BLaER1 (cell line): ENCODE measurements around the gene DST.
"Not testable (repeated sequence)": the region's sequence is repeated elsewhere in the genome, so short reads cannot be mapped to it uniquely, and the experiment has no call there.

Source experiments
- H3K27ac ChIP-seq: shearing (Covaris generic); formaldehyde crosslinking; 2 replicates; pipeline ENCODE4 v1.8.1; 2022
- H3K27me3 ChIP-seq: shearing (Covaris generic); formaldehyde crosslinking; 2 replicates; pipeline ENCODE4 v1.8.1; 2022
- H3K36me3 ChIP-seq: shearing (Covaris generic); formaldehyde crosslinking; 2 replicates; pipeline ENCODE4 v1.8.1; 2022
- H3K4me1 ChIP-seq: shearing (Covaris generic); formaldehyde crosslinking; 2 replicates; pipeline ENCODE4 v1.8.1; 2022
- H3K4me2 ChIP-seq: shearing (Covaris generic); formaldehyde crosslinking; 2 replicates; pipeline ENCODE4 v1.8.1; 2022
- H3K4me3 ChIP-seq: shearing (Covaris generic); formaldehyde crosslinking; 2 replicates; pipeline ENCODE4 v1.8.1; 2022
- H3K9ac ChIP-seq: shearing (Covaris generic); formaldehyde crosslinking; 2 replicates; pipeline ENCODE4 v1.8.1; 2022
- H3K9me3 ChIP-seq: shearing (Covaris generic); formaldehyde crosslinking; 2 replicates; pipeline ENCODE4 v1.8.1; 2022
- H4K20me1 ChIP-seq: shearing (Covaris generic); formaldehyde crosslinking; 2 replicates; pipeline ENCODE4 v1.8.1; 2022
- Cebpa-rat ChIP-seq: shearing (Covaris generic); IDR thresholded peaks from 2 replicates; pipeline ENCODE4 v1.8.1; 2022

The DST gene

DNA sequence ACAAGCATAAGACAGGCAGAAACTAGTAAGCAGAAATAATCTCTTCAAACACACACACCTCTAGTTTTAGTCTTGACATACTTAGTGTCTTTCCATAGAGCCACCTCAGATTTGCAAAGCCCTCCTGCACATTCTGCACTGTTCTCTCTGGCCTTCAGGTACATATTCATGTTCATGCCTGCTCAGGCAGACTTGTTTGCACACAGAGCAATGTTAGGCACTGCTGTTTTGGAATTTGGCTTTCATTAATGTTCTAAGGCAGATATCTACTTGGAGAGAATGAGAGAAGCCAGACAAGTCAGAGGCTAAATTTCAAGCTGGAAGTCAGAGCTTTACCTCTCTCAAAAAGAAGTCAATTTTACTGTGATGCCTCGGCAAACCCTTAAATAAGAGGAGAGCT is 21.3 kb upstream of the DST start:
- Histone ChIP-seq H4K20me1 (no peaks in the 10 kb centered on the region), H3K4me1 (peaks cover 19% of the 10 kb centered on the region), H3K9me3 (no peaks in the 10 kb centered on the region), H3K4me3 (no peak overlapping the region), H3K27ac (no peak overlapping the region), H3K27me3 (no peaks in the 10 kb centered on the region), H3K4me2 (no peak overlapping the region), H3K36me3 (no peaks in the 10 kb centered on the region), H3K9ac (no peak overlapping the region)
- no peak for TF ChIP-seq Cebpa-rat

DNA sequence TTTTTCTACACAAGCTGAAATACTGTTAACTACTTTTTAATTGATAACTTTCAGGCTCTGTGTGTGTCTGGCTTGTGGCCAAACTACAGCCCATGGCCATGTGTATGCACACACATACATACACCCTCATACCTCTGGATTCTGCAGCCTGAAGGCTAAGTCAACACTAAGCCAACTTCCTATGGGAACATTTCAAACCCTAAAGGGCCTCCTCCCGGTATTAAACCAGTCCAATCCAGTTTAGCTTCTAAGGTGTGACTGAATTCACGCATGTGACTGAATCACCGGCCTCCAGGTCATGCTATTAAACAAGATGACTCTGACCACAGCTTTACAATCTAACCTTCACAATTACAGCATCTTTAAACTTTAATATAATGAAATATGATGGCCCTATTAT is 20.7 kb upstream of the DST start:
- H4K20me1 ChIP-seq = no peaks in the 10 kb centered on the region
- TF ChIP-seq Cebpa-rat = no peak
- no peak overlapping the region for H3K27ac ChIP-seq
- H3K27me3 ChIP-seq = no peaks in the 10 kb centered on the region
- peaks cover 24% of the 10 kb centered on the region for H3K4me1 ChIP-seq
- no peaks in the 10 kb centered on the region for H3K36me3 ChIP-seq
- no peak overlapping the region for H3K4me3 ChIP-seq
- H3K9me3 ChIP-seq = no peaks in the 10 kb centered on the region
- H3K9ac ChIP-seq = no peak overlapping the region
- no peak overlapping the region for H3K4me2 ChIP-seq

DNA sequence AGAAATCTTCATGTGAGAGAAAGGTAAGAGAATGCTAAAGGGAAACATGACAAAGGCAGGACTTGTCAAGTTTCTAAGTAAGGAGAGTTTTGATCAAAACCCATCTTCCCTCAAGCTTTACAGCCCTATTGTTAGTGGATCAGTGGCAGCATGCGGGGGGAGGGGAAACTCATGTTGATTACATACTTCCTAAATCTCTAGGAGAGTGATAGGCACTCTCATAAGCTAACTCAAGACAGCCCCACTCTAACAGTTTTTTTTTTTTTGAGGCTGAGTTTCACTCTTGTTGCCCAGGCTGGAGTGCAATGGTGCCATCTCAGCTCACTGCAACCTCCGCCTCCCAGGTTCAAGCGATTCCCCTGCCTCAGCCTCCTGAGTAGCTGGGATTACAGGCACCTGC is 18.6 kb upstream of the DST start:
- H3K27me3 ChIP-seq, H3K4me2 ChIP-seq, H4K20me1 ChIP-seq, H3K36me3 ChIP-seq, H3K9ac ChIP-seq, H3K9me3 ChIP-seq, H3K27ac ChIP-seq, H3K4me3 ChIP-seq: not testable (repeated sequence)
- H3K4me1 ChIP-seq = peaks cover 42% of the 10 kb centered on the region

DNA sequence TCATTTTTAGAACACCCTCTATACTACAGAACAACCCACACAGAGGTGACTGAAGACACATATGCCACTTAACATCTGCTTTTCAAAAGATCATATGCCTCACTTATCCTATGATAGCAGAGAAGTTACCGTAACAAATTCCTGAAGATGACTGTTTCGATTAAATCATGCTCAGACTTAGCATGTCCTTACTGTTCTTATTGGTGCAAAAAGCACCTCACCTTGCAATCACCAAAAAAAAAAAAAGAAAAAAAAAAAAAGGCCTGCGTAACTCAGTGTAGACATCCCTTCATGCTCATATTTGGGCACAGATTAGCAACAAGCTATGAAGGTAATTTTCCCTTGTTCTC is 17.7 kb upstream of the DST start:
- Histone ChIP-seq H3K36me3 (no peaks in the 10 kb centered on the region), H3K4me3 (no peak overlapping the region), H3K27ac (no peak overlapping the region), H3K9ac (no peak overlapping the region), H3K4me1 (peaks cover 42% of the 10 kb centered on the region), H4K20me1 (no peaks in the 10 kb centered on the region), H3K4me2 (0 out of 2 replicates have a peak overlapping the region, but pooled peaks have one; percentile 51), H3K9me3 (no peaks in the 10 kb centered on the region), H3K27me3 (no peaks in the 10 kb centered on the region)
- no peak for TF ChIP-seq Cebpa-rat

DNA sequence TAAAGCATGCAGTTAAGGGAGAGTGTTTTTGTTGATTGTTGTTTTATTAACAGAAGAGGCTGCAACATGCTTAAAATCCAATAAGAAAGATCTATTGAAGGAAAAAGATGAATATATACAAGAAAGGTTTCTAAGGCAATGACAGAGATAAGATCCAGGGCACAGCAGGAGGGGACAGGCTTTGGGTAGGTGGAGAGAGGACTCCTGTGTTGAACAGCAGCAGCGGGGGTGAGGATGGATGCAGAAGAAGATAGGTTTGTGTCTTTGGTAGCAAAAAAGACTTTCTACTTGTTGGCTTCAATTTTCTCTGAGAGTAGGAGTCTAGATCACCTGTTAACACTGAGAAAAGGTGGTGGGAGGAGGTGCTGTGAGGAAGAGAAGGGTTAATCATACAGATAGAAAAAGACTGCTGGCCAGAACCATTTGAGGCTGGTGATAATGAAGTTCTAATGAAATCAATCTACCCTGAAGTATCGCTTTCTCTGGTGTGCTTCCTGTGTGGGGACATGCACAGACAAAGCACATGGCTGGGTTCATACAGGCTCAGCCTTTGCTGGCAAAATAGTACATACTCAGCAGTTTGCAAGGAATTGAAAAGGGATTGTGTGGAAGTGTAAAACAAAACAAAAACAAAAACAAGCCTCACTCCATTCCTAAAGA is 17.2 kb upstream of the DST start:
- no peak overlapping the region for H3K4me3 ChIP-seq
- H3K9ac ChIP-seq = no peak overlapping the region
- H3K4me1 ChIP-seq = peaks cover 42% of the 10 kb centered on the region
- no peaks in the 10 kb centered on the region for H3K36me3 ChIP-seq
- H3K9me3 ChIP-seq = no peaks in the 10 kb centered on the region
- no peaks in the 10 kb centered on the region for H3K27me3 ChIP-seq
- no peak overlapping the region for H3K27ac ChIP-seq
- no peaks in the 10 kb centered on the region for H4K20me1 ChIP-seq
- TF ChIP-seq Cebpa-rat = no peak
- peak overlapping the region; percentile 51 for H3K4me2 ChIP-seq

DNA sequence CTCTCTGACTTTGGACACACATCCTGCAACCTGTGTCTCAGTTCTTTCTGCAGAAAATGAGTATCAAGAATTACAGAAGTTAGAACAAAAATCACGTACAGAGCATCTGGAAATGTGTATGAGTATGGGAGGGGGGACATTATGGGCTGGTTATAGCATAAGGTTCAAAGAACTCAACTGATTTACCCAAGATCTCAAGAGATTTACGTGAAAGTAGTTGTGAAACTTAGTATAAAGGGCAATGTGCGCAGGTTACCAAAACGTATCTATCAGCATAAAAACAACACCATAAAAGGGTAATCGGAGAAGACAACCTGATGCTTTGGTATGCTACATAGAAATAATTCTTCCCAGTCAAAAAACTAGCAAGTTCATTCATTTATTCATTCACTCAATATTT is 15.6 kb upstream of the DST start:
- no peak for TF ChIP-seq Cebpa-rat

DNA sequence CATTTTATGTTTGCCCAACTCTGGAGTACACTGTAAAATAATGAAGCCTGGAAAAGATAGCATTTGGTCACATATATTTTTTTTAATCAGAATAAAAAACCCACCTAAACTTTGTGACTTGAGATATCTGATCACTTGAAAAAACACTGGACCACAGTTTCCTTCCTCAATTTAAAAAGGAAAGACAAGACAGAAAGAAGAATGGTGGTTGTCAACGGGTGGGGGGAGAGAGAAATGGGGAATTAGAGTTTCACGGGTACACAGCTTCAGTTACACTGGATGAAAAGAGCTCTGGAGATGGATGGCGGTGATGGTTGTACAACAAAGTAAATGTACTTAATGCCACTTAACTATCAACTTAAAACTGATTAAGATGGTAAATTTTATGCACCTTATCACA is 14.7 kb upstream of the DST start:
- H3K27ac ChIP-seq = no peak overlapping the region
- H3K4me2 ChIP-seq = peak overlapping the region; percentile 59
- H3K4me1 ChIP-seq = peaks cover 42% of the 10 kb centered on the region

More for the DNA sequence above, 15.6 kb upstream of the DST start:
- no peak overlapping the region for H3K9ac ChIP-seq
- no peak overlapping the region for H3K4me3 ChIP-seq
- H3K27ac ChIP-seq = no peak overlapping the region
- H3K27me3 ChIP-seq = no peaks in the 10 kb centered on the region
- H4K20me1 ChIP-seq = no peaks in the 10 kb centered on the region
- H3K4me1 ChIP-seq = peaks cover 42% of the 10 kb centered on the region
- peak overlapping the region; percentile 59; the same call in 1 of the 2 replicates for H3K4me2 ChIP-seq
- H3K36me3 ChIP-seq = no peaks in the 10 kb centered on the region
- no peaks in the 10 kb centered on the region for H3K9me3 ChIP-seq

DNA sequence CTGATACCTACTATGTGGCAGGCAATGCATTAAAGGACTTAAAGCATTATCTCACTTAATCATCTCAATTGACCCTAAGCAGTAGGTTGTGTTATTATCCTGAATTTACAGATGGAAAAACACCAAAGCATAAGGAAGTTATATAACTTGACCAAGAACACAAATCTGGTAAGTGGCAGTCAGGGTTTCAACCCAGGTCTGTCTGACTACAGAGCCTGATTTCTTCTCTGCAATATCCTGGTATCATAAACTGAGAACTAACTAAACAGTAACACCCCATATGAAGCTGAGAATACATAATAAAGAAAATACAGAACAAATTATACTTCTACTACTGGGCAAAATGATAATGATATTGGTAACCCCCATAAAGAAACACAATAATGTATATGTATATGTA is 13.8 kb upstream of the DST start:
- H3K4me3 ChIP-seq = no peak overlapping the region
- no peak overlapping the region for H3K27ac ChIP-seq
- H3K4me1 ChIP-seq = peaks cover 40% of the 10 kb centered on the region
- no peaks in the 10 kb centered on the region for H3K27me3 ChIP-seq
- no peak overlapping the region for H3K4me2 ChIP-seq
- no peak overlapping the region for H3K9ac ChIP-seq
- no peaks in the 10 kb centered on the region for H4K20me1 ChIP-seq
- no peak for TF ChIP-seq Cebpa-rat
- no peaks in the 10 kb centered on the region for H3K36me3 ChIP-seq
- no peaks in the 10 kb centered on the region for H3K9me3 ChIP-seq

More for the DNA sequence above, 14.7 kb upstream of the DST start:
- Histone ChIP-seq H3K27me3 (no peaks in the 10 kb centered on the region), H3K9ac (no peak overlapping the region), H4K20me1 (no peaks in the 10 kb centered on the region), H3K4me3 (no peak overlapping the region), H3K36me3 (no peaks in the 10 kb centered on the region), H3K9me3 (no peaks in the 10 kb centered on the region)
- TF ChIP-seq Cebpa-rat = no peak

DNA sequence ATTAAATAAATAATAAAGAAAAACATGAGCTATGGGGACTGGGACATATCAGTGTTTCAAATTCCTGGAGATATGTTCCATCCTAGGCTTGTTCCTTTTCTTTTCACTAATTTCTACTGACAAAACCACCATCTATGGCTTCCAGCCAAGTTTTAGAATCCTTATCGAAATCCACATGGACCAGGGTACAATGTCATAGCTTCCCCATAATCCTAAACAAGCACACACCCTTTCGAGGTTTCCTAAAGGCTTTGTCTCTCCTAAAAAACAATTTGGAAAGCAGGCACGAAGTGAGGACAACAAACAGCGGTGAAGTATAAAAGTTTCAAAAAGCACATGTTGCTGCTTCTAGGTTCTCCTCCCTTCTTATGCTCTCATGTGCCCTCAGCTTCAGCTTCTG is 13.3 kb upstream of the DST start:
- H3K9me3 ChIP-seq = no peaks in the 10 kb centered on the region
- no peaks in the 10 kb centered on the region for H4K20me1 ChIP-seq
- no peak overlapping the region for H3K4me3 ChIP-seq
- no peak overlapping the region for H3K4me2 ChIP-seq
- H3K4me1 ChIP-seq = peaks cover 37% of the 10 kb centered on the region
- H3K9ac ChIP-seq = no peak overlapping the region
- no peaks in the 10 kb centered on the region for H3K27me3 ChIP-seq
- H3K36me3 ChIP-seq = no peaks in the 10 kb centered on the region
- TF ChIP-seq Cebpa-rat = no peak
- H3K27ac ChIP-seq = no peak overlapping the region

DNA sequence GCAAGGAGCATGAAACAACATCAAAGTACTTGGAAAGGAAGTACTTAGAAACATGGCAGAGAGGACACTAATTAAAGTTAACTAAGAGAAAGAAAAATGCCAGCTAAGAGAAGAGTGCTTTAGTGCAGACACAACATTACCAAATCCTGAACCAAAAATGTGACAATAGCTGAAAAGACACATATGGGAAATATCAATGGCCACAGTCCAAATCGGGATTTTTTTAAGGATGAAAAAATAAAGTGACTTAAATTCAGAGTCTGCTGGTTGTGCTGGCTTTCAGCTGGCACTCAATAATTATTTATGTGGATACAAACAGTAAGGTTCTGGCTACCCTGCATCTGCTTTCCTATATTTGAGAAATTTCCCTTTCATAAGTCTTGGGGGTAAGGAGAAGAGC is 12.6 kb upstream of the DST start:
- Histone ChIP-seq H3K27me3 (no peaks in the 10 kb centered on the region), H3K9ac (no peak overlapping the region), H3K36me3 (no peaks in the 10 kb centered on the region), H3K4me3 (no peak overlapping the region), H4K20me1 (no peaks in the 10 kb centered on the region), H3K4me1 (peaks cover 34% of the 10 kb centered on the region), H3K9me3 (no peaks in the 10 kb centered on the region), H3K27ac (no peak overlapping the region), H3K4me2 (no peak overlapping the region)
- no peak for TF ChIP-seq Cebpa-rat

DNA sequence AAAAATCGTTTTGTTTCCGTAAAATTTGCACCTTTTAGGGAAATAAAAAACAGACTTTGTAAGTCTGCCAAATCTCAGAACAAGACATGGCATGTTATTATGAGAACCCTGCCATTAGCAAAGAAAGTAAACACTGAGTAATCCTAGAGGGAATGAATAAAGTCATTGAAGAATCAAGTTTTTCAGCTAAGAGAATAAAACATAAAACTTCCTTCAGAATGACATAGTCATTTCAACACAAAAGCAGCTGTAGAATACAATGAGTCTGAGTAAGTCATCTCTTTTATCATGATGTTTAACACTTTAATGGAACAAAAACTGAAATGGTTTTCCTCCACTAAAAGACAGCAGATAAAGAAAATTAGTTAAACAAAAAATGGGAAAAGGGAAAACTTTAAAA is 10.3 kb upstream of the DST start:
- Histone ChIP-seq H3K4me1 (peaks cover 14% of the 10 kb centered on the region), H3K9me3 (no peaks in the 10 kb centered on the region), H4K20me1 (no peaks in the 10 kb centered on the region), H3K27ac (no peak overlapping the region), H3K4me3 (no peak overlapping the region), H3K36me3 (peaks cover 8% of the 10 kb centered on the region; the same call in 1 of the 2 replicates), H3K4me2 (no peak overlapping the region), H3K27me3 (no peaks in the 10 kb centered on the region), H3K9ac (no peak overlapping the region)
- TF ChIP-seq Cebpa-rat = no peak
